ENCODE data around the gene DNAH3. TPM values are rescaled to one million over a fixed set of nuclear protein-coding genes. Genes with fewer than 3 reads are reported as not detected.

DNAH3 gene
- total RNA-seq, 2 experiments from 2014 or later, result 0.02 to 0.03 TPM

DNA sequence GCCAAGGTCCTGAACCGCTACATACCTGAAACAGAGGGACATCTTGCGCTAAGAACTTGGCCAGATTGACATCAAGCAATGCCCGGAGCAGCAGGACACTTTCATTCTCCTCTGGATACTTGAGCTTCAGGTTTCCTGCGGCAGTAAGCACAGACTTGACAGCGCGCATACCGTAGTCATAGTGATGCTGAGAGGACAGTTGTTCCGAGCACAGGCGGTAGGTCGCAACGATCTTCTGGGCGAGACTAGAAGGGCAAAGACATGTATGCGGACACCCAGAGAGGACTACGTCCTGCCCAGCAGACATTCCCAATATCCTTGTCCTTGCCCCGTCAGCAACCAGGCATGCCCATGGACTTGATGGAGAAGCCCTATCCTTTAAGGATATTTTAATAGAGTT lies 112.9 kb downstream of the DNAH3 start:
- no peak for DNase-seq
- Mint-ChIP-seq H3K9me3 (ENCODE audit: low read depth) (no peaks in the 10 kb centered on the region), H3K36me3 (no peaks in the 10 kb centered on the region), H3K4me1 (no peaks in the 10 kb centered on the region), H3K4me3 (no peak overlapping the region), H3K27me3 (peaks cover 24% of the 10 kb centered on the region), H3K27ac (no peak overlapping the region)
- CTCF ChIA-PET, result no interaction called here
- no peak for ATAC-seq

DNA sequence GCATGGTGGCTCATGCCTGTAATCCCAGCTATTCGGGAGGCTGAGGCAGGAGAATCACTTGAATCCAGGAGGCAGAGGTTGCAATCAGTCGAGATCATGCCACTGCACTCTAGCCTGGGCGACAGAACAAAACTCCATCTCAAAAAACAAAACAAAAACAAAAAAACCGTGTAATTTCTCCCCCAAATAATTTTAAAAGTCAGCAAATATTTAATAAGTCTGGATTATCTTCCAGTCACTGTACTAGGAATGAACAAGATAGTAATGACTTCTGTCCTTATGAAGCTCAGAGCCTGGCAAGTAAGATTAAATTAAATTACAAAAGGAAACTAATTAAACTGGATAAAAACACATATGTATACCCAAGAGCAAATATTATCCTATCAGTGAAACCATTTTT lies 113.5 kb downstream of the DNAH3 start:
- CTCF ChIA-PET, result no interaction called here
- DNase-seq, result no peak
- no peaks in the 10 kb centered on the region for H3K36me3 Mint-ChIP-seq

DNA sequence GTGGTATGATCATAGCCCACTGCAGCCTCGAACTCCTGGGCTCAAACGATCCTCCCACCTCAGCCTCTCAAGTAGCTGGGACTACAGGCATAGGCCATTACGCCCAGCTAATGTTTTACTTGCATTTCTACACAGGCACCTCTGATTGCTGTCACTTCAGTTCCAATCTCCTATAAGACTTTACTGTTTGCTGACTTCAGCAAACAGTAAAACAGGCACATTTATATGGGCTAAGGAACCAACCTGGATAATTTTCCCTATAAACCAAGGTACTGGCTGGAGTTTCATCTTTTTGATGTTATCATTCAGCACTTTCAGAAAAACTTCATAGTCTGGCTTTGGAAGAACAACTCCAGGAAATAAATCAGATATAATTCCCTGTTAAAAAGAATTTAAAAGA lies 114.2 kb downstream of the DNAH3 start:
- H3K4me1 Mint-ChIP-seq, result no peaks in the 10 kb centered on the region
- ATAC-seq (no peak), DNase-seq (no peak)
- H3K27ac Mint-ChIP-seq, result no peak overlapping the region
- no peaks in the 10 kb centered on the region for H3K9me3 Mint-ChIP-seq (ENCODE audit: low read depth)
- H3K27me3 Mint-ChIP-seq, result peaks cover 28% of the 10 kb centered on the region
- H3K36me3 Mint-ChIP-seq, result no peaks in the 10 kb centered on the region
- CTCF ChIA-PET, result no interaction called here
- H3K4me3 Mint-ChIP-seq, result no peak overlapping the region

More for the DNA sequence above, 113.5 kb downstream of the DNAH3 start:
- Mint-ChIP-seq H3K27me3 (peaks cover 25% of the 10 kb centered on the region), H3K9me3 (ENCODE audit: low read depth) (no peaks in the 10 kb centered on the region), H3K27ac (no peak overlapping the region), H3K4me1 (no peaks in the 10 kb centered on the region), H3K4me3 (no peak overlapping the region)
- ATAC-seq, result no peak

DNA sequence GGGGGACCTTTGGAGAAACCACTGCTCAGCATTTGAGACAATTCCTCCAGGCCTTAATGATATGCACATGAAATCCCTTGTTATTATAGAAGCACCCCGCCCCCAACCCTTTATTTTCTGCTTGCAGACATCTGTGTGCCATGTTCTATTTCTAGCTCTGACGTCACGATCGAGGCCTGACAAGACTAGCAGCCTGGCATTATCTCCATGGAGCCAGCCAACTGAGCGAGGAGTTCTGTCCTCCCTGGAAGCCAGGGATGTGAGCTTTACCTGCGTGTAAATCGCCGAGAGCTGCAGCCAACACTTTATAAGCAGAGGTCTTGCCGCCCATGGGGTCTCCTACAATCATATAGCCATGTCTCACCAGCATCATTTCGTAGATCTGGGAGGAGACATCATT lies 116.9 kb downstream of the DNAH3 start:
- H3K9me3 Mint-ChIP-seq (ENCODE audit: low read depth), result no peaks in the 10 kb centered on the region
- H3K27ac Mint-ChIP-seq, result no peak overlapping the region
- DNase-seq (no peak), ATAC-seq (no peak)
- no peak overlapping the region for H3K4me3 Mint-ChIP-seq
- peaks cover 28% of the 10 kb centered on the region for H3K27me3 Mint-ChIP-seq
- no peaks in the 10 kb centered on the region for H3K36me3 Mint-ChIP-seq
- H3K4me1 Mint-ChIP-seq, result no peaks in the 10 kb centered on the region
- CTCF ChIA-PET, result no interaction called here

DNA sequence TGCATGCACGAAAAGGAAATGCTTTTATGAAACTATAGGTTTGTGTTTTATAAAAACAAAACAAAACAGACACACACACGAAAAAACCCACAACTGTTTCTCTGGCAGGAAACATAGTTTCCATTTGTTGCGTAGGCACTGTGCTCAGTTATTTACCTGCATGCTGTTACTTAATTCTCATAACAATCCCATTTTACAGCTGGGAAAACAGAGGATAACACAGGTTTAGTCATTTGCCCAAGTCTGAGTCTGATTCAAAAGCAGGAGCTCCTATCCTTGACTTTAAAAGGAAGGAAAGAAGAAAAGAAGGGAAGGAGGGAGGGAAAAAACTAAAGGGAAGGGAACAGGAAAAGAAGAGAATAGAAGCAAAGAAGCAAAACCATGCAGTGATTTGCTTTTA lies 117.4 kb downstream of the DNAH3 start:
- ATAC-seq, result no peak

DNA sequence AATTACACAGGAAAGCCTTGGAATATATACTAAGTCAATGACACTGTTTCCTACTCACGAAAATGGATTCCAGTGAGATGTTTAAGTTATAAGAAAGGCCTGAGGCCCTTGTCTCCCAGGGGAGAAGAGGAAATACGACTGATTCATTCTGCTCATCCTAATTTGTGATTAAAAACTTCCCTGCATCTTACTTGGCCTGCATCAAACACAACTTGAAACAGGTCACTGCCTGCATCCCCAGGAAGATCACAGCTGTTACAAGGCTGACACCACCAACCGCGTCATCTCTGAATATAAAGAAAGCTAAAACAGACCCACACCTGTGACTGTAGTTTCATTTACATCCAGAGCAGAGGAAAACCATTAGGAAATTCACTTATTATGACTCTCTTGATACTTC lies 121.9 kb downstream of the DNAH3 start:
- Mint-ChIP-seq H3K9me3 (ENCODE audit: low read depth) (no peaks in the 10 kb centered on the region), H3K4me1 (peaks cover 5% of the 10 kb centered on the region), H3K36me3 (no peaks in the 10 kb centered on the region), H3K4me3 (no peak overlapping the region), H3K27ac (no peak overlapping the region), H3K27me3 (peaks cover 13% of the 10 kb centered on the region)
- CTCF ChIA-PET, result no interaction called here
- DNase-seq, result no peak
- ATAC-seq, result no peak

More for the DNA sequence above, 117.4 kb downstream of the DNAH3 start:
- no peak for DNase-seq
- Mint-ChIP-seq H3K36me3 (no peaks in the 10 kb centered on the region), H3K27me3 (peaks cover 28% of the 10 kb centered on the region), H3K4me3 (no peak overlapping the region), H3K9me3 (ENCODE audit: low read depth) (no peaks in the 10 kb centered on the region), H3K4me1 (no peaks in the 10 kb centered on the region), H3K27ac (no peak overlapping the region)
- CTCF ChIA-PET, result no interaction called here

DNA sequence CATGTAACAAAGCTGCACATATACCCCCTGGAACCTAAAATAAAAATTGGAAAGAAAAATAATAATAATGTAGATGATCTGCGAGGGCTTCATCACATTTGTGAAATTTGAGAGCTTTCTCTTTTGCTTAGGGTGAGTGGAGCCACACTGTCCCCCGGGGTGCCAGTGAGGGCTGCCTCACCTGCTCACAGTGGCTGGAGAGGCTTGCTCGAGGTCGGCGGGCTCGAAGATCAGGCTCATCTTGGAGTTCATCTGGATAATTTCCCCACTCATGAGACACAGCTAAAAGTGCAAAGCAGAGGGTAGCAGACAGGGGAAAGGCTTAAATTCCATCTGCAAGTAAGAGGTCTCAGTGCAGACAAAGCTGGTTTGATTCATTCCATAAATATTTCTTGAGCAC lies 123.8 kb downstream of the DNAH3 start:
- no peak for ATAC-seq
- CTCF ChIA-PET, result no interaction called here
- DNase-seq, result no peak
- H3K4me3 Mint-ChIP-seq, result no peak overlapping the region
- no peaks in the 10 kb centered on the region for H3K9me3 Mint-ChIP-seq (ENCODE audit: low read depth)
- H3K36me3 Mint-ChIP-seq, result no peaks in the 10 kb centered on the region
- no peak overlapping the region for H3K27ac Mint-ChIP-seq
- H3K27me3 Mint-ChIP-seq, result peaks cover 5% of the 10 kb centered on the region
- peaks cover 12% of the 10 kb centered on the region for H3K4me1 Mint-ChIP-seq

DNA sequence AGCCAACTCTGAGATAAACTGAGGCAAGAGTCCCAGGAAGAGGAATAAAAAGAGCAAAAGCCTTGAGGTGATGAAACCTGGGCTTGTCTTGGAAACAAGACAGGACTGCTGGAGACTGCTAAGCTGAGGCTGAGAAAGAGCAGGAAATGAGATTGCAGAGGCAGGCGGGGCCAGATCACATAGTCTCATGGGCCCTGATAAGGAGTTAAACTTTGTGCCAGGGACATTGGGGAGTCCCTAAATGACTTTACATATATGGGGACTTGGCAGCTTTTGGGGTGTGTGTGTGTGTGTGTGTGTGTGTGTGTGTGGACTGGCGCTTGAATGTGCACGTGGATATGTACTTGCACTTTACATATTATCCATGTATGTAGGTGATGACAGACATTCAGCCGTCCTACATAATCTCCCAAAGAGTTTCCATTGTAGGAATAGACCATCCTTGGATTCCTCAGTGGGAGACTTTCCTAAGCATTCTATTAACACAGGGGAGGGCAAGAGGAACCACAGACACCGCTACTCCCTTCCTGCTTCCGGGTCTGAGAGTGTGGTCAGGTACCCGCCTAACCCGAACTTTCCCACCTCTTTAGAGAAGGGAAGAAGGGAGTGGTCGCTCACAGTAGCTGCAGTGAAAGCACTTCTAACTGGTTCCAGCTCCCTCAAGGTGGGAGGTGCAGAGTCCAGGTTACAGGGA lies 127.0 kb downstream of the DNAH3 start:
- DNase-seq (no peak), ATAC-seq (peak; percentile 51)
- CTCF ChIA-PET, result no interaction called here
- Mint-ChIP-seq H3K36me3 (no peaks in the 10 kb centered on the region), H3K4me3 (no peak overlapping the region), H3K27ac (peak overlapping the region; percentile 1), H3K27me3 (peaks cover 7% of the 10 kb centered on the region), H3K4me1 (peaks cover 12% of the 10 kb centered on the region), H3K9me3 (ENCODE audit: low read depth) (no peaks in the 10 kb centered on the region)

DNA sequence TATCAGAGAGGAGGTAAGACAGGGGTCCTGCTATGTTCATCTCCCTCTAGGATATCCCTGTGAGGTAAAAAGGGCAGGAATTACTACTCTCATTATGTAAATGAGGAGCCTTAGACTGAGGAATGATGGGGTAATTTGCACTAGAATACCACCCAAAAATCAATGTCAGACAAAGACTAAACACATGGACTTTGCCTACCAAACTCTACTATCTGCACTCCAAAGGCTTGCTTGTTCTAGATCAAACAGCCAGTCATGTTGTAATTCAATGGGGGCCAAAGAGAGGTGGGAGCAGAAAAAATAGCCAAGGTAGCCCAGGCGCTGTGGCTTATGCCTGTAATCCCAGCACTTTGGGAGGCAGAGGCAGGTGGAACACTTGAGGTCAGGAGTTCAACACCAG lies 129.3 kb downstream of the DNAH3 start:
- Mint-ChIP-seq H3K9me3 (ENCODE audit: low read depth) (no peaks in the 10 kb centered on the region), H3K36me3 (no peaks in the 10 kb centered on the region), H3K27ac (no peak overlapping the region), H3K4me1 (peaks cover 12% of the 10 kb centered on the region), H3K4me3 (no peak overlapping the region), H3K27me3 (peaks cover 15% of the 10 kb centered on the region)
- CTCF ChIA-PET, result no interaction called here
- ATAC-seq (no peak), DNase-seq (no peak)

DNA sequence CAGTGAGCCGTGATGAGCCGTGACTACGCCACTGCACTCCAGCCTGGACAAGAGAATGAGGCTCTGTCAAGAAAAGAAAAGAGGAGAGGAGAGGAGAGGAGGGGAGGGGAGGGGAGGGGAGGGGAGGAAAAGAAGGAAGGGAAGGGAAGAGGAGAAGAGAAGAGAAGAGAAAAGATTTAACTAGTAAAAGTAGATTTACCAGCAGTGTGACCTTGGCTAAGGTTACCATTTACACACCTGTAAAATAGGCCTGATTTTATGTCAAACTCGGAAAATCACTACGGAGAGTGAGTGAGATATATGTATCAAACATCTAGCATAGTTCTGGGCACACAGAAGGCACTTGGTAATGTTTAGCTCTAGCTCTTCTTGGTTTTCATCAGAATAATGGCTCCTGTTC lies 140.8 kb downstream of the DNAH3 start:
- H3K4me3 Mint-ChIP-seq, result no peak overlapping the region
- H3K9me3 Mint-ChIP-seq (ENCODE audit: low read depth), result no peaks in the 10 kb centered on the region
- H3K27ac Mint-ChIP-seq, result no peak overlapping the region
- H3K4me1 Mint-ChIP-seq, result no peaks in the 10 kb centered on the region
- no peaks in the 10 kb centered on the region for H3K36me3 Mint-ChIP-seq
- peaks cover 36% of the 10 kb centered on the region for H3K27me3 Mint-ChIP-seq
- ATAC-seq, result no peak
- CTCF ChIA-PET, result no interaction called here
- no peak for DNase-seq

DNA sequence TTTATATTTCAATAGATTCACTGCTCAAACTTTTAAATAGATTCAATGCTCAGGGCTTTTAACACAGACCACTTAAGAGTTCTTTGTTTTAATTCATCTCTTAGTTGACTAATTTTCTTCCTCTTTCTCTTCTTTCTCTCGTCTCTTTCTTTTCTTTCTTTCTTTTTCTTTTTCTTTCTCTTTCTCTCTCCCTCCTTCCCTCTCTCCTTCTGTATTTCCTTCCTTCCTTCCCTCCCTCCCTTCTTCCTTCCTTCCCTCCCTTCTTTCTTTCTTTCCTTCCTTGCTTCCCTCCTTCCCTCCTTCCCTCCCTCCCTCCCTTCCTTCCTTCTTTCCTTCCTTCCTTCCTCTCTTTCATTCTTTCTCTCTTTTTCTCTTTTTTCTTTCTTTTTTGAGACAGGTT lies 145.6 kb downstream of the DNAH3 start:
- no peak overlapping the region for H3K27ac Mint-ChIP-seq

DNA sequence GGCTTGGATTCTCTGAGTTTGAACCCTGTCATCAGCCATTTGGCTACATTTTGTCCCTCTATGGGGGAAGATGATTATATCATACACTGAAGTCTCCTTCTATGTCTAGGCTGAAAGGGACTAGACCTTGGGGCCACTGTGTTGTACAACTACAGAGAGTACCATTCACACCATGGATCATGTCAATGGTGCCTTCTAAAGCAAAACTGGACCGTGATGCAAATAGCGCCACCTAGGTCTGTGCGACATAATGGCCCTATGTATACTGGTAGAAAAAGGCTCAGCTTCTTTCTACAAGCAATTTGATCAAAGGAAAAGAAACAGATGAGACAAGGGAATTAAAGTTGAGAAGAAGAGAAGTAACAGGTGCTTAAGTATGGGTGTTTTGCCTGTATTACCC lies 149.4 kb downstream of the DNAH3 start:
- no peak overlapping the region for H3K4me3 Mint-ChIP-seq
- DNase-seq, result no peak
- H3K27me3 Mint-ChIP-seq, result peaks cover 15% of the 10 kb centered on the region
- peaks cover 2% of the 10 kb centered on the region for H3K4me1 Mint-ChIP-seq
- no peaks in the 10 kb centered on the region for H3K36me3 Mint-ChIP-seq
- no peak for ATAC-seq
- H3K27ac Mint-ChIP-seq, result no peak overlapping the region
- CTCF ChIA-PET, result interaction anchor here (0.5 to 1.2 kb wide), 2 partner anchors 154 to 182 kb away, joined by 4 to 5 read pairs; no protein-coding TSS in a partner anchor
- no peaks in the 10 kb centered on the region for H3K9me3 Mint-ChIP-seq (ENCODE audit: low read depth)

More for the DNA sequence above, 145.6 kb downstream of the DNAH3 start:
- Mint-ChIP-seq H3K36me3 (no peaks in the 10 kb centered on the region), H3K4me3 (peak overlapping the region; percentile 17), H3K27me3 (peaks cover 20% of the 10 kb centered on the region), H3K4me1 (peaks cover 2% of the 10 kb centered on the region), H3K9me3 (ENCODE audit: low read depth) (no peaks in the 10 kb centered on the region)
- DNase-seq (no peak), ATAC-seq (no peak)
- CTCF ChIA-PET, result no interaction called here

DNA sequence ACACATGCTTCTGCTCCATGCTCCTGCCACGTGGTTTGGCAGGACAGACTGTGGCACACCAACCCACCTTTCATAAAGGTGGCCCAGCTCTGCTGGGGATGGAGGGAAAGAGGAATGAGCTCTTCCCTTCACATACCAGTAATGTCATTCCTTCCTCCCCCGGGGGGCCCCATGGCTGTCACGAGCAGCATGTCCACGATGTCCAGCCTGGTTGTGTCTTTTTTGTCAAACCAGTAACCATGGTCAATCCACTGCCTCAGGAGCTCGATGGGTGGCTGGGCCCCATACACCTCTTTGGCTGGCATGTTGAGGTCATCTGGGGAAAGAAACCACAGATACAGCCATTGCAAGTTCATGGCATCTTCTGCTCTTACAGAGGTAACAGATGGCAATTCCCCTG lies 153.5 kb downstream of the DNAH3 start:
- Mint-ChIP-seq H3K27me3 (peaks cover 25% of the 10 kb centered on the region), H3K9me3 (ENCODE audit: low read depth) (no peaks in the 10 kb centered on the region), H3K27ac (no peak overlapping the region), H3K4me1 (no peaks in the 10 kb centered on the region), H3K36me3 (no peaks in the 10 kb centered on the region), H3K4me3 (no peak overlapping the region)
- ATAC-seq, result no peak
- DNase-seq, result no peak
- CTCF ChIA-PET, result no interaction called here

DNA sequence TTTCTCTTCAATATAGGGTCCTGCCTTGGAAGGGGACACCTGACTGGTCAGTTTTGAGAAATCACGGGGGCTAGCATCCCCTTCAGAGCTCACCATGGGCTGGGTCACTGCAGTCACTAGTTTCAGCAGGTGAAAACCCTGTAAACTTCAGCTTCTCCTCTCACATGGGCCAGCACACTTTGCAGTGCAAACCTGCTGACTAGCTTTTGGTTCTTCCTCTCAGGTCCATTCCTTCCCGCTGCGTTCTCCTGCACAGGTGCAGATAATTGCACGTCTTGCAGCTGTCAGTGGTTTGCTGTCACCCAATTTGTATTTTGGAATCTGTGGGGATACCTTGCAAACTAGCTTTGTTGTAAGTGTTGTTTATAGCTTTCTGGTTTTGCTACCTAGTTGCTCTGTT lies 154.9 kb downstream of the DNAH3 start:
- Mint-ChIP-seq H3K9me3 (ENCODE audit: low read depth) (no peaks in the 10 kb centered on the region), H3K27ac (no peak overlapping the region), H3K4me3 (no peak overlapping the region), H3K4me1 (no peaks in the 10 kb centered on the region), H3K36me3 (no peaks in the 10 kb centered on the region), H3K27me3 (peaks cover 23% of the 10 kb centered on the region)
- ATAC-seq (no peak), DNase-seq (no peak)
- CTCF ChIA-PET, result interaction anchor here (1.3 kb wide), 1 partner anchor 173 kb away, joined by 3 read pairs; no protein-coding TSS in a partner anchor
